Activated CD4-positive, alpha-beta T cell treated with anti-CD3 and anti-CD28 coated beads for 24 hours (primary cell): ENCODE results near the gene PAIP2B.
"Not testable (repeated sequence)": the region's sequence is repeated elsewhere in the genome, so short reads cannot be mapped to it uniquely, and the experiment has no call there.

Experiments
- DNase-seq, 2 donors: peaks; one replicate each; pipeline ENCODE4 v3.0.0-alpha.2; 2020; ENCODE audit warnings: low read depth in 2 of 2

Gene PAIP2B, protein sequence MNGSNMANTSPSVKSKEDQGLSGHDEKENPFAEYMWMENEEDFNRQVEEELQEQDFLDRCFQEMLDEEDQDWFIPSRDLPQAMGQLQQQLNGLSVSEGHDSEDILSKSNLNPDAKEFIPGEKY

DNA sequence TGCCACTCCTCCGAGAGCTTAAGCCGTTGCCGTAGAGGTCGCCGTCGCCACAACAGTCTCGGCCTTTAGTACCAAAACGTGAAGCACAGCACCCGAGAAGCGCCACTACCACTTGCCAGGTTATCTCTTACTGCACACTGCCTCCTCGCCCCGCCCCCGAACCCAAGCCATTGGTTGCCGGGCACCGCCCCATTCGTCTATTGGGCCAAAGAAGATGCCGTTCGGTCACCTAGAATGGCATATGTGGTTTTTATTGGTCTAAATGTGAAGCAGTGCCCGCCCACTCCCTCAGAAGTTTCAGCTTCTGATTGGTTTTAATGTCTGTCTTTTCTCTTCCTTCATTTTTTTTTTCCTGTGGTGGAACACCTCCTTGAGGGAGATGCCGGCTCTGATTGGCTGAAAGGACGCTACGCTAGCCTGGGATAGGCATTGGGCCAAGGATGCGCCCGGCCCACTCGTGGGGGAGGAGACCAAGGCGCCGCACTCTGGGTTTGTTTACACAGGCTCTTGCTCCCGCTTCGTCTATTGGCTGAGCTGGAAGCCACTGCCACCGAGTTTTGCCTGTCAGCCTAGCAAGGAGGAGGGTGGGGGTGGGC is at the start of gene PAIP2B:
Gene PAIP2B, minus strand, starts transcription at position 139 of the 596 bp plus-strand sequence. CDS start 24,514 bp downstream, outside the sequence.
- DNase-seq, result peak; percentile 96 to 97

DNA sequence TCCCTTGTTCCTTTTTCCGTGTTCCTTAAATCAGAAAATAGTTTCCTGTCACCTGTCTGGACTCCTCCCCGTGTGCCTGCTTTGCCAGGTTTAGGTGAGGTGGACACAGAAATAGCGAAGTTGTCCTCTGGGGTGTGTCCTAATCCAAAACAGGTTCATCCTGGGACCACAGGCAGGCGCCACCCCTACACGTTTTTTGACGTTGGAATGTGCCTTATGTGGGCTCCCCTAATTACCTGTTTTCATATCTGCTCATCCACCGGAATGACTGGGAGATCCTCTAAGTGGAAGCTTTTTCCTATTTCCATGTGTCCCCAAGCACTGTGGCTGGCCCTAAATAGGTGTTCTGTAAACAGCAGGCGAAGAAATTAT is 49.0 kb upstream of the PAIP2B start:
- DNase-seq, result no peak

DNA sequence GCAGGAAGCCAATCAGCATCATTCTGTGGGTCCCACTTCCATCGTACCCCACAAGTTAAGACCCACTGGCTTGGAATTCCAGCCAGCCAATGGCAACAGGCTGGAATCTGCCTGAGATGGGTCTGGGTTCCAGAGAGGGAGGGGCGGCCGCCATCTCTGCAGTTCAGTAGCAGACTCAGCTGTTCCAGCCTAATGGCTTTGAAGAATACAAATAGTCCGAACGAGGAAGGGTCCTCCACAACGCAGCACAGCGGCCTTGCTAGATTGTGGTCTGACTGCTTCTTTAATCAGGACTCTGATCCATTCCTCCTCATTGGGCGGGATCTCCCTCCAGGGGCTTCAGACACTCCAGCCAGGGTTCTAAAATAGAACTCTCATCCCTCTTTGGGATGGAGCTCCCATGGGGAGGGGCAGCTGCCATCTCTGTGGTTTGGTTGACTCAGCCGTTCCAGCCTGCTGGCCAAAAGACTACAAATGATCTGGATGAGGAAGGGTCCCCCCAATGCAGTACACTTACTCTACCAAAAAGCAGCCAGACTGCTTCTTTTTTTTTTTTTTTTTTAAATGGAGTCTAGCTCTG is 42.7 kb upstream of the PAIP2B start:
- no peak for DNase-seq

GRCh38 chr2:71263386-71263785 is 36.5 kb upstream of the PAIP2B start:
- no peak for DNase-seq

- DNase-seq, result no peak
Measured at GRCh38 chr2:71261534-71261933, 34.6 kb upstream of the PAIP2B start.

- no peak for DNase-seq
Measured at GRCh38 chr2:71256421-71256820, 29.5 kb upstream of the PAIP2B start.

DNA sequence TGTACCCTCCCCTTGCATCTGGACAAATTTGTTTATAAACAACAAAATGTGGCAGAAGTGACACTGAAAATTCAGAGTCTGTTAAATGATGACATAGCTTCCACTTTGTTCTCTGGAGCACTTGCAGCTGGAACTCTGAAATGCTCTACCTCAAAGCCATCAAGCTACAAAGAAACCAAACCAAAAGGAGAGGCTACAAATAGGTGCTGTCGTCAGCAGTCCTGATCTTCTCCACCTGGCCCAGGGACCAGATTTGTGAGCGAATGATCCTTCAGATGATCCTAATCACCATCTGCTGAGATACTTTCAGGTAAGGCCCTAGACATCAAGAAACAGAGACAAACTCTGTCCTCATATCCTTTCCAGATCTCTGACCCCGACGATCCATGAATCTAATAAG is 27.9 kb upstream of the PAIP2B start:
- no peak for DNase-seq

- no peak for DNase-seq
Measured at GRCh38 chr2:71254078-71254477, 27.2 kb upstream of the PAIP2B start.

- no peak for DNase-seq
Measured at GRCh38 chr2:71253476-71253875, 26.6 kb upstream of the PAIP2B start.

GRCh38 chr2:71252862-71253261 is 26.0 kb upstream of the PAIP2B start:
- no peak for DNase-seq

GRCh38 chr2:71250935-71251334 is 24.0 kb upstream of the PAIP2B start:
- DNase-seq, result no peak

DNA sequence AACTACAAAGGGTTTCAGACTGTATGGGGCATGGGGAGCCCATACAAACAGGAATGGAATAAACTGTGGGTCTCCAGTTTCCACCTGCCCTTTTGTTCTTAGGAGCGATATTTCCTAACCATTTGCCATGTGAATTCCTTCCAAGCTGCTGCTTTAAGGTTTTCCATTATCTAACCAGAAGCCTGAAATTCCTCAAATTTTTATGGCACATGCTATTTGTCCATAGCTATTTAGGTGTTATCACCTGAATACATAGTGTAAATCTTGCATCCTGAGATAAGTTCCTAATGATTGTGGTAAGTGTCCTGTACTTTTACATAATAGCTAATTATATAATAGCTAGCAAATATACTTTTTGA is 17.4 kb upstream of the PAIP2B start:
- DNase-seq, result no peak

GRCh38 chr2:71243634-71244301 is 16.9 kb upstream of the PAIP2B start:
- DNase-seq, result no peak

- no peak for DNase-seq
Measured at GRCh38 chr2:71240794-71241193, 13.9 kb upstream of the PAIP2B start.

DNA sequence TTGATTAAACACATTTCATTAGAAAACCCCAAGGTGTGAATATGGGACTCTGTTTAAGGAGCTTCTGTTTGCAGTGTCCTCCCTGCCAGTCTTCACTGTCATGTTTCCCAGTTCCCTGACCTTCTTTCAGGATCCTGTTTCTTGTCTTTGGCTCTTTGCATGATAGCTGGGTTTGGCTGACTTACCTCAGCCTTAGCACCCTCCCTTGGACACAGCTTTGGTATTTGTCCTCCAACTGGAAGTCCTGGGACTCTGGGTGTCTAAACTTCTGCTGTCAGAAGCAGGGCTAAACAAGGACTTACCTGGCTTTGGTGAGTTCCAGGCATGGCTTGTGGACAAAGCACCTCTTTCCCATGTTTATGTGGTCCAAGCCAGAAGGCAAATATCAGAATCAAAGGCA is 11.2 kb upstream of the PAIP2B start:
- no peak for DNase-seq

- DNase-seq, result no peak
Measured at GRCh38 chr2:71235930-71236587, 9.2 kb upstream of the PAIP2B start.

DNA sequence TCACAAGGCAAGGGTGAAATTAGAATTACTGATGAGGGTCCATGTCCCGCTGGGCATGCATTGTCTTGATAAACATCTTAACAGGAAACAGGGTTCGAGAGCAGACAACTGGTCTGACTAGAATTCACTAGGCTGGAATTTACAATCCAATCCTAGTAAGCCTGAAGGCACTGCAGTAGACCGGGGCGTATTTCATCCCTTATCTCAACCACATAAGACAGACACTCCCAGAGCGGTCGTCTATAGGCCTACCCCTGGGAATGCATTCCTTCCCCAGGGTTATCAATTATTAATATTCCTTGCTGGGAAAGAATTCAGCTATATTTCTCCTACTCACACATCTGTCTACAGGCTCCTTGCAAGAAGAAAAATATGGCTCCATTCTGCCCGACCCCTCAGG is 6.2 kb upstream of the PAIP2B start:
- DNase-seq, result not testable (repeated sequence)

GRCh38 chr2:71226096-71226964 is 573 bp downstream of the PAIP2B start:
- peak; percentile 2 to 3 for DNase-seq

GRCh38 chr2:71224935-71225334 is 2.0 kb downstream of the PAIP2B start:
- no peak for DNase-seq

GRCh38 chr2:71224457-71224856 is 2.4 kb downstream of the PAIP2B start:
- DNase-seq, result no peak

DNA sequence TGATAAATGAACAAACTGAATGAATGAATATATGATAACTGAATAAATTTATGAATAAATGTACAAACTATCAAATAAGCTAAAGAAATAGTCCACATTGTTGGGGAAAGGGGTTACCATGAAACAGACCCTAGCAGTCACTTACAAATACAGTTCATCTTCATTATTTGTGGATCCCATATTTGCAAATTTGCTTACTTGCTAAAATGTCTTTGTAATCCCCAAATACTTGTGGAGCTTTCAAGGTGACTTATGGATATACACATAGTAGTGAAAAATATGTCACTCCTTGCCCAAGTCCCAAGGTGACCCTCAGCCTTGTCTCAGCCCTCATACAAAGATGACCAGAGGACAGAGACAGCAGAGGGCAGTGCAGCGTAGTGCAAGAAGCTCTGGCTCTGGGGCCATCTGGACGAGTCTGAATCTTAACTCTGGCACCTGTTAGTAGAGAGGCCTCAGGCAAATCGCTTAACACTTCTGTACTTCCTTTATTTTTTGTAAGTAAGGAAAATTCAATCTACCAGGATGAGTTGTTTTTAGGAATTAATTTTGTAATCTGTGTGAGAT is 3.1 kb downstream of the PAIP2B start:
- no peak for DNase-seq
